ENCODE measurements around the gene CARD11.

Gene CARD11

DNA sequence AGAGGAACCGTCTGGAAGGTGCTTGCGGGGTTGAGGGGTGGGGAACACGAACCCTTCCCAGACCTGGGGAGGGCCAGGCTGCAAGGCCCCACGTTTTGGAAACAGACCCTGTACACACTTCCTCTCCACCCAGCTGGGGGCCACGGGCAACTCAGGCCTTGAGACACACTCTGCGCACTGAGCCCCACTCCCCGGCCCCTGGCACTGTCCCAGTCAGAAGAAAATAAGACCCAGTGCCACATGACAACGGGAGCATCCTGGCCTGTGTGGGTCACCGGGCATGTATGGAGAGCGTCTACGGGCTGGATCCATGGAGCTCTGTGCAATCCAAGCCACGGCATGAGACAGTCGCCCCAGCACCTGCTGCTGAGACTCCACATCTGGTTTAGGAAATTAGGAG lies 63.7 kb downstream of the CARD11 start:
- no peak for DNase-seq

DNA sequence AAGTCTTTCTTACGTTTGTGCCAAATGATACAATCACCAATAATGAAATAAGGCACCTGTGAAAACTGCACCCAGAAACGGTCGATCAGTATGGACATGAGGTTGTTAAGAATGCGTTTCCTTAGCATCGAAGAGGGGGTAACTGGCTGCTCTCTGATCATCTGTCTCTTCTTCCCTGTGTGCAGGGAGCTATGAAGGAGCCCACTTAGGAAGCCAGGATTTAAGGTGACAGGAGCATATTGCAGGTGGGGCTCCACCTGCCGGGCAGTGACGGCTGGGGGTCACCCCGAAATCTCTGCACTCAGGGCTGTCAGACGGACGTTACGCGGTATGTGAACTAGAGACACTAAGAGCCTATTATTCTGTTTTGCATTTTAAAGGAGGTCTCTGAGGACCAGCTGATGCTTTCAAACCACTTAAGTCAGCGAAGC lies 64.5 kb downstream of the CARD11 start:
- DNase-seq = no peak

DNA sequence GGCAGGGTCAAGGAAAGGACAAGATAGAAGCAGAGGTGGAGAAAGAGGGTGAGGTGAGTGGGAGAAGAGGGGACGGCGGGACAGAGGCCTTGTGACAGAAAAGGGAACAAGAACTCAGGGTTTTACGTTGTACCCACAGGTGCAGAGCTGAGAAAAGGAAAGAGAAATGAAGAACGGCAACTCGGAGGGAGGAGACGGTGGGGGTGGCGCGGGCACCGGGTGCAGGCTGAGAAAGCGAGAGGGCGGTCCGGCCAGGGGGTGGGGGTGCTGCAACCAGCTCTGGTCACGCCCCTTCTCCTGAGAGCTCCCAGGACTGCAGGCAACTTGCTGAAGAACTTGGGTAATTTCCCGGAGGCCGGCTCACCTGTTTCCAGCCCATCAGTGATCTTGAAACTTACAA lies 65.3 kb downstream of the CARD11 start:
- no peak for DNase-seq

DNA sequence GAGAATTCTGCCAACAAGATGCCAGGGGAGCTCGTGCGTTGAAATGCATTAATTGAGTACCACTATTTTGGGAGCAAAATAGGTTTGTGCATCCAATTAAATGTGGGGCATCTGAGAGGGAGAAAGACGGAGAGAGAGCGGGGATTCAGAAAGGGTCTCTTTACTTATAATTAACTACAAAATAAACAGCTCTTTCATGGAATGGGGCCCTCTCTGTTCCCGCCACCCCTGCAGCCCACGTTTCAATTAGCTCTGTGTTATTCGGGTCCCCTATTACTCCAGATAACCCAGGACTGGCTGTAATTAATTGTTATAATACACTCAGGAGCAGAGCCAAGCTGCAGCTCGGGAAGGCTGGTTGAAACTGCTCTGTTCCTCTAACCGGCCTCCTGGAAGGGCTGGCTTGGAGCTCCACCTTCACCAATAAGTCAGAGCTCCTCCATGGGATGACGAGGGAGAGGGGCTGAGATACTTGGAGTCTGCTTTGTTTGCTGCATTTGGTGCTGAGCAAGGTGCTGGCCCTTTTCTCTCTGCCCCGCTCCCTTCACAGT lies 67.8 kb downstream of the CARD11 start:
- DNase-seq = no peak

DNA sequence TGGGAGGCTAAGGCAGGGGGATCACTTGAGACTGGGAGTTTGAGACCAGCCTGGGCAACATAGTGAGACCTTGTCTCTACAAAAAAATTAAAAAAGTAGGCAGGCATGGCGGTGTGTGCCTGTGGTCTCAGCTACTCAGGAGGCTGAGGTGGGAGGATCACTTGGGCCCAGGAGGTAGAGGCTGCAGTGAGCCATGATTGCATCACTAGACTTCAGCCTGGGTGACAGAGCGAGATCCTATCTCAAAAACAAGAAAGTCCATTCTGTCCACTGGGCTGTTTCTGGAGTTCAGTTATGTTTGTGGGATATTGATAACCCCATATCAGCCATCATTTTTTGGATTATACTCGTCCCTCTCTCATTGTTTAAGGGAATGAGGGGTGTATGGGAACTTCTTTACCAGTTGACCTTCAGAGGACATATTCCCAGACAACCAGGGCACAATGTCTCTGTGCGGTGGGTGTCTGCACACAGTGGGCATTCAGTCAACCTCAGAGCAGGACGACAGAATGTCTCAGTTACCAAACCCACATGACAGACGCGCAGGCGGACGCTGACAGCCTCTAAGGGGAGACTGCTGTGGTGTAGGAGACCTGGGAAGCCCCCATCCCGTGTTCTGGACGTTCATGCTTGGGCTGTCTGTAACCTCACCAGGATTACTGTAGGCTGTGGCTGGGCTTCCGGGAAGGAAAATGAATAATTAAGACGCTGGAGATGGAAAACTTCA lies 69.4 kb downstream of the CARD11 start:
- DNase-seq = no peak

DNA sequence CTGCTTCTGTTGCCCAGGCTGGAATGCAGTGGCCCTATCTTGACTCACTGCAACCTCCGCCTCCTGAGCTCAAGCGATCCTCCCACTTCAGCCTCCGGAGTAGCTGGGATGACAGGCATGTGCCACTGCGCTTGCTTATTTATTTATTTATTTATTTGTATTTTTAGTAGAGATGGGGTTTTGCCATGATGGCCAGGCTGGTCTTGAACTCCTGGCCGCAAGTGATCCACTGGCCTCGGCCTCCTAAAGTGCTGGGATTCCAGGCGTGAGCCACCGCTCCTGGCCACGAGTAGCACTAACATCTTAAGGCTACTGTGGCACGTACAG lies 70.9 kb downstream of the CARD11 start:
- DNase-seq = no peak

DNA sequence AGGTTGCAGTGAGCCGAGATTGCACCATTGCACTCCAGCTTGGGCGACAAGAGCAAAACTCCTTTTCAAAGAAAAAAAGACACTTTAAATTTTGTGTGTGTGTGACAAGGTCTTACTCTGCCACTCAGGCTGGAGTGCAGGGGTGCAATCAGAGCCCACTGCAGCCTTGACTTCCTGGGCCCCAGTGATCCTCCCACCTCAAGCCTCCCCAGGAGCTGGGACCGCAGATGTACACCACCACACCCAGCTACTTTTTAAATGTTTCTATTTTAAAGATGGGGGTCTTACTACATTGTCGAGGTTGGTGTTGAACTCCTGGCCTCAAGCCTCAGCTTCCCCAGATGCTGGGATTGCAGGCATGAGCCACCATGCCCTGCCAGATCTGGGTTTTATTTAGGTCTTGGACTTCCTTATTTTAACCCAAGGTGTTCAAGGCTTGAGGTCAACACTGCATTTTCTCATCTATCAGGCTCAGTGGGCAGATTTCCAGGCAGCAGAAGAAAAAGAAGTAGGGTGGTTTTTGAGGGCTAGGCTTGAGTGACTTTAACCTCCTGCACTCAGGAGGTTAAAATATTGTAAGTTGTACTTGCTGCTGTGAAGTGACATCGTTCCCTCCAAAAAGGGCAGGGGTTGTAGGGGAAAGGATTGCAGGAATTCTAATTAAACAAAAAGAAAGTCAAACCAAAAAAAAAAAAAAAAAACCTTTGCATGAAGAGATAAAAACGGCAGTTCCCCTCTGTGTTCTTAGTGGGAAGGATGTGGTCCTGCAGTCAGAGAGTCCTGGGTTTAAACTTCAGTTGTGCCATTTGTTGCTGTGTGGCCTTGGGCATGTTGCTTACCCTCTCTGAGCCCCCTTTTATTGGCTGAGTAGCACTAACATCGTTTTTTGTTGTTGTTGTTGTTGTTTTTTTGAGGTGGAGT lies 71.5 kb downstream of the CARD11 start:
- DNase-seq = no peak

DNA sequence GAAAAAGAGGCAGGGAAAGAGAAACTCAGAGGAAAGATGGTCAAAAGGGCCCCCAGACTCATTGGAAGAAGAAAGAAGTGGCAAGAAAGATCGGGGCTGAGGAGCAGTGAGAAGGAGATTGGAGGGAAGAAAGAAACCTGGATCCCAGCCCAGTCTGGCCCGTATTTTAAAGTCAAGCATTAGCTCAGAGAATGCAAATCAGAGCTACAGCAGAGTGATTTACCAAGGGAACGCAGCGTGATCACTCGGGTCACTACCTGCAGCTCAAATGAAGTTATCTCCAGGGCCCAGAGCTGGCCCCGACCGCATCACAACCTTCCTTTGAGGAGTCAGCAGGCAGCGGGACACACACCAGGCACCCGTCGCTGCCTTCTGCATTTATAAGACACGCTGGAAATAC lies 72.8 kb downstream of the CARD11 start:
- no peak for DNase-seq

DNA sequence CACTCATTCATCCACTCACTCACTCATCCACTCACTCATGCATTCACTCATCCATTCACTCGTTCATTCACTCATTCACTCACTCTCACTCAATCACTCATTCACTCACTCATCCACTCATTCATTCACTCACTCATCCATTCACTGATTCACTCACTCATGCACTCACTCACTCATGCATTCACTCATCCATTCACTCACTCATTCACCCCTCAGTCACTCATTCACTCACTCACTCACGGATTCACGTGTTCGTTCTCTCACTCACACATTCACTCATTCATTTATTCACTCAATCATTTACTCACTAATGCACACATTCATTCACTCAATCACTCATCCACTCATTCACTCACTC lies 73.4 kb downstream of the CARD11 start:
- no peak for DNase-seq

DNA sequence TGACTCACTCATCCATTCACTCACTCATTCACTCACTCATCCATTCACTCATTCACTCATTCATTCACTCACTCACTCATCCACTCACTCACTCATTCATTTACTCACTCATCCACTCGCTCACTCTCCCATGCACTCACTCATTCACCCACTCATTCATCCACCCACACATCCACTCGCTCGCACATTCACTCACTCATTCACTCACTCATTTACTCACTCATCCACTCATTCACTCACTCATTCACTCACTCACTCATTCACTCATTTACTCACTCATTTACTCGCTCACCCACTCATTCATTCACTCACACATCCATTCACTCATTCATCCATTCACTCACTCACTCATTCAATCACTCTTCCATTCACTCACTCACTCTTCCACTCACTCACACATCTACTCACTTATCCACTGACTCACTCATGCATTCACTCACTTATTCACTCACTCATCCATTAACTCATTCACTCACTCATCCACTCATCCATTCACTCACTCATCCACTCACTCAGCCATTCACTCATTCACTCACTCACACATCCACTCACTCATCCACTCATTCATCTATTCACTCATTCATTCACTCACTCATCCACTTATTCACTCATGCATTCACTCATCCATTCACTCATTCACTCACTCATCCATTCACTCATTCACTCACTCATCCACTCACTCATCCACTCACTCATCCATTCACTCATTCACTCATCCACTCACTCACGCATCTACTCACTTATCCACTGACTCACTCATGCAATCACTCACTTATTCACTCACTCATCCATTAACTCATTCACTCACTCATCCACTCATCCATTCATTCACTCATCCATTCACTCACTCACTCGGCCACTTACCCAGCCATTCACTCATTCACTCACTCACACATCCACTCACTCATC lies 74.0 kb downstream of the CARD11 start:
- no peak for DNase-seq

DNA sequence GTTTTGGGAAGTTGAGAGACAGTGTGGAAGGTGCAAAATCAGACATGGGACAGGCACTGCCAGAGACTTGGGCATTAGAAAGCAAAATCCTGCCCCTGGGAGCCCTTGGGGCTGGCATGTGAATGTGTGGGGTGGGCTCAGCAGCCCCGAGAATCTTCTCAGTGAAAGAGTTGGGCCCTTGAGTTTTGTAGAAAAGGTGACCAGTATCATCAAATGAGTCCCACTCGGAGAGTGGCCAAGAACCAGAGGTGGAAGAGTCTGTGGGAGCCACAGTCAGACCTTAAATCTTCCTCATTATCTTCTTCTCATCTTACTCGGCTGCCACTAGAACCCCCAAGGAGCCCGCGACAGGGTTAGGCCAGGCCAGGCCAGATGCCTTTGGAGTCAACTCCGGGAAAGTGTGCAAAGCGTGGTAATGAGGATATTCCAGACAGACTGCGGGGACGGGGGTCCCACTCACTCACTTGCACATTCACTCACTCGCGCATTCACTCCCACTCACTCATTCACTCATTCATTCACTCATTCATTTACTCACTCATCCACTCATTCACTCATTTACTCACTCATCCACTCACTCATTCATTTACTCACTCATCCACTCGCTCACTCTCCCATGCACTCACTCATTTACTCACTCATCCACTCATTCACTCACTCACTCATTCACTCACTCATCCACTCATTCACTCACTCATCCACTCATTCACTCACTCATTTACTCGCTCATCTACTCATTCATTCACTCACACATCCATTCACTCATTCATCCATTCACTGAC lies 74.9 kb downstream of the CARD11 start:
- no peak for DNase-seq

DNA sequence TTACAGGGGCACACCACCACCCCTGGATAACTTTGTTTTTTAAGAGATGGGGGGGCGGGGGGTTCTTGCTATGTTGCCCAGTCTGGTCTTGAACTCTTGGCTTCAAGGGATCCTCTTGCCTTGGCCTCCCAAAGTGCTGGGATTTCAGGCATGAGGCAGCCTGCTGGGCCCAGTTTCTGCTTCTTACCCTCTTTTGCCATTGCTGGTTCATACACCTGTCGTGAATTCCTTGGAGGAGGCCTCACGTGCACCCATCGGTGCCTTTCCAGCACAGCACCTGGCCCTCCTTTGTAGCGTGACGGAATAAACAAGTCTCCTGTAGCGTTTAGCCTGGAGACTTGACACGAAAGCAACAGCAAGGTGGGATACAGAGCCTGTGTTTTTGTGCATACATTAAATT lies 75.5 kb downstream of the CARD11 start:
- DNase-seq = no peak

DNA sequence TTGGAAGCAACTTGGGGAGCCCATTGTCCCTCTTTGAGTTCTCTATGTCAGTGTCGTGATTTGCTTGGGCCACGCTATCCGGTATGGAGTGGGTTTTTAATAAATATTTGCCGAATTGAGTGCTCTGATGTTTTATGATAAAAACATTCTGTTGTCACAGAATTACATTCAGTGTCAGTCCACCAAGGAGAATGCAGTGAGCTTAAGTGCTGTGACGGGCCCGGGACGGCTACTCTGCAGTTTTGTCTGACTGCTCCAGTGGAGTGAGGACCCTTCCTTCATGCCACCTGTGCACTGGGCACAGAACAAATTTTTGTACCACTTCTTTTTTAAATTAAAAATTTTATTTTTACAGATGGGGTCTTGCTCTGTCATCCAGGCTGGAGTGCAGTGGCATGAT lies 76.0 kb downstream of the CARD11 start:
- DNase-seq = no peak

DNA sequence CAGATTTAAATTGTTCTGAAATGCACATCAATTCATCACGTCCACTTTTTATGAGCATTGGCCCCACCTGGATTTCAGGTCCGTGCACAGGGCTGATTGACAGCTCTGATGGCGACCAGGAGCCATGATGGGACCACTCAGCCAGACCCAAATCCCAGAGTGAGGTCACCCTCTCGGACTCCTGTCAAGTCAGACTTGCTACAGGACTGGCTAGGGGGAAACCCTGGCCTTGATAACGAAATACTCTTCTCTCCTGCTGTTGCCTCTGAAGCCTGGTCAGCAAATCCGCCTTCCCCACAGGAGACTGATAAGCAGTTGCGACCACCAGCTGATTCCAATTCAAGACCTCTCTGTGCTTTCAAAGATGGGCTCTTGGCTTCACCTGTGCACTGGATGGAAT lies 76.4 kb downstream of the CARD11 start:
- no peak for DNase-seq

DNA sequence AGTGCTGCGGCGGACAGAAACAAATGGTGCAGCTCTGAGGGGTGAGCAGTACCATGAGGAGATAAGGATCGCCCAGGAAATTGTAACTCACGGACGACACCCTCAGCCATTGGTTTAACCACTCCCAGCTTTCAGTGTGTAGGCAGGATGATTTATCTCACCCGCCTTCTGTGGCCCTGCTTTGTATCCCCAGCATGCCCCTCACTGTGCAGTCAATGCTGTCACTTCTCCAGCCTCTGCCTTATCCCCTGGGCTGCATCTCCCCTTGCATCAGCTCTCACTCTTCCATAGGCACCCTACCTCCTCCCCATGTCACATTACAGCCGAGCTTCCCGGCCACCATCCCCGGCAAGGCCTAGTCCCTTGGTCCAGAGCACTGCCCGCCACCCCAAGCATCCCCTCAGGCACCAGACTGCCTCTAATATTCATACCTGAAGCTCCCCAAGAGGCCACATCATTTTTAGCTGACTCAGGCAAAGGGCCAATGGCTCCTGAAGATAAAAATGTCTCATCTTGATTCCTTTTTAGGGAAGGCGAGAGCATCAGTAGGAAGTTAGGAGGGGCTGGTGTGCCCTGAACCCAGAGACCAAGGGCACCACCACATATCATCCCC lies 77.1 kb downstream of the CARD11 start:
- DNase-seq = no peak

DNA sequence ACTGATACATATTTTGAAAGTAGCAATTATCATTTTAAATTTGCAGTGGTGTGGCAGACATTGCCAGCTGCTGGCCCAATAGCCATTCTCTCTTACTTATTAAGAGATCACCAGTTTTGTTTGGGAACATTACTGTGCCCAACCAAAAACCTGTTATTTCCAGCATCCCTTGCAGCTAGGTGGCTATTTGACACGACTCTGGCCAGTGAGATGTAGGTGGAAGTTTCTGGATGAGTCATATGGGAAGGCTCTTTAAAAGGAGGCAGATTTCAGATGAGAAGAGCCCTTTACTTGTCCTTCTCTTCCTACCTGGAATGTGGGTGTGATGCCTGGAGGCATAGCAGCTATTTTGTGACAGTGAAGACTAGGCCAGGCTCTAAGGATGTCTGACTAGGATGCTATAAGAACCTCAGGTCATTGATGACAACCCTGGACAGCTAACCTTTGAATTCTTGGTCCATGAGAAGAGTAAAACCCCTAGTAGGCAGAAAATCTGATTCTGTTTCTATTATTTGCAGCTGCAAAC lies 77.9 kb downstream of the CARD11 start:
- no peak for DNase-seq

DNA sequence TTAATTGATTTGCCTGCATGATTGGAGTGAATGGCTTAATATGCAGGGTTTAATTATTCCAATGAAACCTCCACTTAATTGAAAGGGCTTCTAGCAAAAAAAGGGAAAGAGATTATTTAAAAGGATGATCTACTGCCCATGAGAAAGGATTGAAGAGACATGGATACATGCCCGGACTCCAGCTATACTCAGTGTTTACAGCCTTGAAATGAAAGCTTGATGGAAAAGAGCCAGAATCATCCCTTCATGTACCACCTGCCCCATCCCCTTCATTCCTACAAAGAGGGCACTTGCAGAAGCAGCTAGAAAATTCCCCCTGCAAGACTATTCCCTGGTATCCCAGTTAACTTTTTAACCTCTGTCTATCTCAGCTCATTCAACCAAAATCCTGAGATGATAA lies 78.4 kb downstream of the CARD11 start:
- no peak for DNase-seq

DNA sequence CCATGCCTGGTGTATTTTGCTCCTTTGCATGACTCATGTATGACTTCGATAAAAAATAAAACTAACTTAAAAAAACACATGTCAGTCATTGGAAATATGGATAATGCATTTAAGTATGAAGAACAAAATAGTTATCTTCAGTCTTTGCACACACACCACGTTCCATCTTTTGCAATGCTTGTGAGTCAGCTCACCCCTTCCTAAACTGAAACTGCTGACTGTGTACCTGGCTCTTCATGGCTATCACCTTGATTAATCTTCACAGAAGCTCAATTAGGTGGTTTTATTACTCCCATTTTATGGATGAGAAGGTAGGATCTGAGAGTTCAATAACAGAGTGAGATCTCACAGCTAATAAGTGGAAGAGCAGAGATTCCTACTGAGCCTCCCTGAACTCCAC lies 79.5 kb downstream of the CARD11 start:
- no peak for DNase-seq

DNA sequence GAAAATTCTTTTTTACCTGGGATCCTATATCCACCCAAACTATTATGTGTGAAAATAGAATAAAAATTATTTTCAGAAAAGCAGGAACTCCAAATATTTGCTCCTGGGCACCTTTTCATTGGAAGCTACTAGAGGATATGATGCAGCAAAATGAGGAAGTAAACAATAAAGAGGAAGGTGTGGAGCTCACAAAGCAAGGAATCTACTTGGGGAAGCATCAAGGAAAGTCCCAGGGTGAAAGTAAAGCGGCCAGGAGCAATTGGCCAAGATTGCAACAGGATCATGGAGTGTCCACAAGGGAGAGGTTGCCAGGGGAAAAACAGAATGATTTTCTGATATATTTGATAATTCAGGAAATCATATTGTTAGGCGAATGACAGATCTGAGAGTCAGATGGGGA lies 80.8 kb downstream of the CARD11 start:
- no peak for DNase-seq

DNA sequence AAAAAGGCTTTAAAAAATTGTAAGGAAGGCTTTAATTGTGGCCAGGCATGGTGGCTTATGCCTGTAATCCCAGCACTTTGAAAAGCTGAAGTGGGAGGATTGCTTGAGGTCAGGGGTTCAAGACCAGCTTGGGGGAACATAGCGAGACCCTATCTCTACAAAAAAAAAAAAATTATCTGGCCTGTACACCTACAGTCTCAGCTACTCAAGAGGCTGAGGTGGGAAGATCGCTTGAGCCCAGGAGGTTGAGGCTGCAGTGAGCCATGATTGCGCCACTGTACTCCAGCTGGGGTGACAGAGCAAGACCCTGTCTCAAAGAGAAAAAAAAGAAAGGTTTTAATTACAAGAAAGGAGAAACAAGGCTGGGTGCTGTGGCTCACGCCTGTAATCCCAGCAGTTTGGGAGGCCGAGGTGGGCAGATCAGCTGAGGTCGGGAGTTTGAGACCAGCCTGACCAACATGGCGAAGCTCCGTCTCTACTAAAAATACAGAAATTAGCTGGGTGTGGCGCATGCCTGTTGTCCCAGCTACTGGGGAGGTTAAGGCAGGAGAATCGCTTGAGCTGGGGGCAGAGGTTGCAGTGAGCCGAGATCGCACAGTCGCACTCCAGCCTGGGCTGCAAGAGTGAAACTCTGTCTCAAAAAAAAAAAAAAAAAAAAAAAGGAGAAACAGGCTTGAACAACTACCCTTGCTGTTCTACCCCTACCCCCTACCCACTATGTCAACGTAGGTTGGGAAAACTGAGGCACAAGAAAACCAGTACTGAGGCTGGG lies 83.7 kb downstream of the CARD11 start:
- no peak for DNase-seq

Data from NK-92 treated with Interleukin-12 subunit alpha and Interleukin-12 subunit beta, amount 100 ng/mL, for 24 hours (cell line).